PFSK-1 (cell line): Measurements from ENCODE around the gene RBMS3.

Source experiments
- POLR2AphosphoS5 ChIP-seq: IDR thresholded peaks from 2 replicates; pipeline ENCODE4 v1.6.1; 2012; ENCODE audit warnings: low read depth, mild to moderate bottlenecking, control low read depth, low read length, moderate library complexity
- TF ChIP-seq, protein P1 (sequence below), 2 experiments: IDR thresholded peaks; 2 replicates each; pipeline versions ENCODE4 v1.6.1 to v1.8.0; 2011 to 2012; ENCODE audit warnings: low read depth in 2 of 2, low read length in 2 of 2, control low read depth in 1 of 2, inconsistent platforms in 1 of 2, mild to moderate bottlenecking in 1 of 2, moderate library complexity in 1 of 2; ENCODE audit not compliant: insufficient read depth in 1 of 2

DNA sequence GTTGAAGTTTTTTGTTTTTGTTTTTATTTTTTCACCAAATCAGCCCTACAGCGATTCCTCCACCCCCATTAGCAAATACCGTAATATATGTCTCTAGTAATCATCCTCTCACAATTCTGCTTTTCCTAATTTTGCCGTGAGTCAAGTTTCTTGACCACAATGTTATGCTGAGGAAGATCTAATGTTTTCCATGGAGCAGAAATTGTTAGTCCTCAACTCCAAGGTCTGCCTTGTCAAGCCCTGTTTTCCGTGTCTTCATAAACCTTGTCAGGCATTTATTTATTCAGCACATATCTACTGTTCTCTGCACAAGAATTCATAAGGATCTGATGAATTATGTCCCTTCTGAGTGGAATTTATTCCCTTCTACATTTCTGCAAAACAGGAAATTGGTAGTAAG, 372.8 kb downstream of the RBMS3 start:
- TF ChIP-seq, protein P1, sequence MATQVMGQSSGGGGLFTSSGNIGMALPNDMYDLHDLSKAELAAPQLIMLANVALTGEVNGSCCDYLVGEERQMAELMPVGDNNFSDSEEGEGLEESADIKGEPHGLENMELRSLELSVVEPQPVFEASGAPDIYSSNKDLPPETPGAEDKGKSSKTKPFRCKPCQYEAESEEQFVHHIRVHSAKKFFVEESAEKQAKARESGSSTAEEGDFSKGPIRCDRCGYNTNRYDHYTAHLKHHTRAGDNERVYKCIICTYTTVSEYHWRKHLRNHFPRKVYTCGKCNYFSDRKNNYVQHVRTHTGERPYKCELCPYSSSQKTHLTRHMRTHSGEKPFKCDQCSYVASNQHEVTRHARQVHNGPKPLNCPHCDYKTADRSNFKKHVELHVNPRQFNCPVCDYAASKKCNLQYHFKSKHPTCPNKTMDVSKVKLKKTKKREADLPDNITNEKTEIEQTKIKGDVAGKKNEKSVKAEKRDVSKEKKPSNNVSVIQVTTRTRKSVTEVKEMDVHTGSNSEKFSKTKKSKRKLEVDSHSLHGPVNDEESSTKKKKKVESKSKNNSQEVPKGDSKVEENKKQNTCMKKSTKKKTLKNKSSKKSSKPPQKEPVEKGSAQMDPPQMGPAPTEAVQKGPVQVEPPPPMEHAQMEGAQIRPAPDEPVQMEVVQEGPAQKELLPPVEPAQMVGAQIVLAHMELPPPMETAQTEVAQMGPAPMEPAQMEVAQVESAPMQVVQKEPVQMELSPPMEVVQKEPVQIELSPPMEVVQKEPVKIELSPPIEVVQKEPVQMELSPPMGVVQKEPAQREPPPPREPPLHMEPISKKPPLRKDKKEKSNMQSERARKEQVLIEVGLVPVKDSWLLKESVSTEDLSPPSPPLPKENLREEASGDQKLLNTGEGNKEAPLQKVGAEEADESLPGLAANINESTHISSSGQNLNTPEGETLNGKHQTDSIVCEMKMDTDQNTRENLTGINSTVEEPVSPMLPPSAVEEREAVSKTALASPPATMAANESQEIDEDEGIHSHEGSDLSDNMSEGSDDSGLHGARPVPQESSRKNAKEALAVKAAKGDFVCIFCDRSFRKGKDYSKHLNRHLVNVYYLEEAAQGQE (IDR thresholded peaks at IDR 0.05; ENCODE audit: insufficient read depth in 1 of 2, low read depth in 2 of 2, low read length in 2 of 2) = no peak
- TF ChIP-seq POLR2AphosphoS5 = no peak
